NCI-H748 treated with DMSO at 0.1 percent for 48 hours (cell line): Measurements from ENCODE around the gene GSTCD.
A peak's percentile ranks its signal among the peaks of the same experiment; 100 is the strongest.
"Not testable (repeated sequence)": the region's sequence is repeated elsewhere in the genome, so short reads cannot be mapped to it uniquely, and the experiment has no call there.

Experiments used
- DNase-seq: peaks from one replicate; lab custom pipeline; 2025; lab: John Stamatoyannopoulos, UW

Gene GSTCD

GRCh38 chr4:105708181-105709080 lies at the start of gene GSTCD, which contains the start of gene INTS12:
Gene GSTCD (plus strand): TSS chr4:105708784. CDS start chr4:105717614, 8,830 bp downstream.
Gene INTS12 (minus strand): TSS chr4:105708689. CDS start chr4:105700005, 8,684 bp downstream.
- peak; percentile 74 for DNase-seq

GRCh38 chr4:105659190-105659589 lies 49.4 kb upstream of the GSTCD start:
- DNase-seq, result no peak

GRCh38 chr4:105661028-105661427 lies 47.6 kb upstream of the GSTCD start:
- DNase-seq, result no peak

GRCh38 chr4:105662935-105663675 lies 45.5 kb upstream of the GSTCD start:
- no peak for DNase-seq

GRCh38 chr4:105666693-105667092 lies 41.9 kb upstream of the GSTCD start:
- peak; percentile 11 for DNase-seq

GRCh38 chr4:105670684-105671083 lies 37.9 kb upstream of the GSTCD start:
- DNase-seq, result no peak

GRCh38 chr4:105671301-105671700 lies 37.3 kb upstream of the GSTCD start:
- no peak for DNase-seq

GRCh38 chr4:105674011-105674410 lies 34.6 kb upstream of the GSTCD start:
- DNase-seq, result no peak

GRCh38 chr4:105677709-105678108 lies 30.9 kb upstream of the GSTCD start:
- DNase-seq, result no peak

- DNase-seq, result no peak
Measured at GRCh38 chr4:105679186-105679585, 29.4 kb upstream of the GSTCD start.

GRCh38 chr4:105683038-105683437 lies 25.5 kb upstream of the GSTCD start:
- no peak for DNase-seq

- DNase-seq, result no peak
Measured at GRCh38 chr4:105686571-105686970, 22.0 kb upstream of the GSTCD start.

GRCh38 chr4:105694812-105695211 lies 13.8 kb upstream of the GSTCD start:
- DNase-seq, result not testable (repeated sequence)

- not testable (repeated sequence) for DNase-seq
Measured at GRCh38 chr4:105695832-105696231, 12.8 kb upstream of the GSTCD start.

- DNase-seq, result no peak
Measured at GRCh38 chr4:105698607-105699006, 10.0 kb upstream of the GSTCD start.

GRCh38 chr4:105707782-105708180 lies 803 bp upstream of the GSTCD start:
- no peak for DNase-seq

GRCh38 chr4:105709081-105709450 lies 482 bp downstream of the GSTCD start:
- peak; percentile 39 for DNase-seq

GRCh38 chr4:105710012-105710600 lies 1.5 kb downstream of the GSTCD start:
- no peak for DNase-seq

GRCh38 chr4:105710678-105711077 lies 2.1 kb downstream of the GSTCD start:
- DNase-seq, result peak; percentile 52

- DNase-seq, result no peak
Measured at GRCh38 chr4:105712766-105713165, 4.2 kb downstream of the GSTCD start.

- no peak for DNase-seq
Measured at GRCh38 chr4:105714071-105714521, 5.5 kb downstream of the GSTCD start.

GRCh38 chr4:105714932-105715331 lies 6.3 kb downstream of the GSTCD start:
- no peak for DNase-seq
